OCI-LY1 (cell line): ENCODE measurements around the gene NR2C1.
"Not testable (repeated sequence)": the region's sequence is repeated elsewhere in the genome, so short reads cannot be mapped to it uniquely, and the experiment has no call there.

Source experiments
- H2AFZ ChIP-seq: fragments of 200-600 bp; sonication (generic), shearing (Covaris generic); 2 replicates; pipeline ENCODE4 v1.6.0; 2014; ENCODE audit warnings: antibody characterized with exemption, mild to moderate bottlenecking, low read length
- H3F3A ChIP-seq: fragments of 200-600 bp; sonication (generic), shearing (Covaris generic); 2 replicates; pipeline ENCODE4 v1.6.0; 2014; ENCODE audit warnings: mild to moderate bottlenecking, antibody characterized with exemption, low read length, moderate library complexity; ENCODE audit not compliant: insufficient read depth
- H3K27ac ChIP-seq: fragments of 200-600 bp; sonication (generic); 2 replicates; pipeline ENCODE4 v1.5.1; 2014; ENCODE audit warnings: low read length, mixed run types, mild to moderate bottlenecking, low read depth; ENCODE audit not compliant: poor library complexity, severe bottlenecking
- H3K27me3 ChIP-seq: fragments of 200-600 bp; sonication (generic); 2 replicates; pipeline ENCODE4 v1.6.0; 2014; ENCODE audit warnings: antibody characterized with exemption, mild to moderate bottlenecking, low read length, moderate library complexity; ENCODE audit not compliant: insufficient read depth
- H3K36me3 ChIP-seq: fragments of 200-600 bp; sonication (generic); 2 replicates; pipeline ENCODE4 v1.6.1; 2014; ENCODE audit warnings: mild to moderate bottlenecking, antibody characterized with exemption, low read length, moderate library complexity, mixed read lengths; ENCODE audit not compliant: insufficient read depth
- H3K4me1 ChIP-seq: fragments of 200-600 bp; sonication (generic); 2 replicates; pipeline ENCODE4 v1.5.1; 2014; ENCODE audit warnings: mild to moderate bottlenecking, low read length, moderate library complexity; ENCODE audit not compliant: insufficient read depth, severe bottlenecking
- H3K4me2 ChIP-seq: fragments of 200-600 bp; sonication (generic), shearing (Covaris generic); 2 replicates; pipeline ENCODE4 v1.6.1; 2014; ENCODE audit warnings: low read length
- H3K4me3 ChIP-seq: fragments of 200-600 bp; sonication (generic); 2 replicates; pipeline ENCODE4 v1.5.1; 2014; ENCODE audit warnings: low read length, low read depth, mild to moderate bottlenecking, mixed read lengths; ENCODE audit not compliant: poor library complexity, severe bottlenecking
- H3K79me2 ChIP-seq: fragments of 200-600 bp; shearing (Covaris generic); 2 replicates; pipeline ENCODE4 v1.6.1; 2016; ENCODE audit warnings: mixed run types, low read length, mixed read lengths; ENCODE audit not compliant: insufficient read depth
- H3K9ac ChIP-seq: fragments of 200-600 bp; sonication (generic), shearing (Covaris generic); 2 replicates; pipeline ENCODE4 v1.6.1; 2014; ENCODE audit warnings: mild to moderate bottlenecking, low read length, mixed read lengths
- H3K9me2 ChIP-seq: fragments of 200-600 bp; sonication (generic), shearing (Covaris generic); 2 replicates; pipeline ENCODE4 v1.6.1; 2014; ENCODE audit warnings: low read depth, mild to moderate bottlenecking, low read length, mixed read lengths
- H3K9me3 ChIP-seq: fragments of 200-600 bp; shearing (Covaris generic); 2 replicates; pipeline ENCODE4 v1.6.1; 2014; ENCODE audit warnings: low read length, mixed read lengths
- H4K20me1 ChIP-seq: fragments of 200-600 bp; sonication (generic), shearing (Covaris generic); 2 replicates; pipeline ENCODE4 v1.6.0; 2016; ENCODE audit warnings: mild to moderate bottlenecking, low read length; ENCODE audit not compliant: insufficient read depth
- EZH2 ChIP-seq: fragments of 200-600 bp; sonication (generic), shearing (Covaris generic); IDR thresholded peaks from 2 replicates; pipeline ENCODE4 v1.8.0; 2017; ENCODE audit warnings: borderline replicate concordance, mixed run types, mild to moderate bottlenecking, antibody characterized with exemption, low read length, moderate library complexity, mixed read lengths
- TF ChIP-seq, protein P1 (sequence below): fragments of 200-600 bp; sonication (generic), shearing (Covaris generic); IDR thresholded peaks from 2 replicates; pipeline ENCODE4 v1.5.1; 2017; ENCODE audit warnings: mild to moderate bottlenecking, antibody characterized with exemption, low read length, moderate library complexity, mixed read lengths

The NR2C1 gene

DNA sequence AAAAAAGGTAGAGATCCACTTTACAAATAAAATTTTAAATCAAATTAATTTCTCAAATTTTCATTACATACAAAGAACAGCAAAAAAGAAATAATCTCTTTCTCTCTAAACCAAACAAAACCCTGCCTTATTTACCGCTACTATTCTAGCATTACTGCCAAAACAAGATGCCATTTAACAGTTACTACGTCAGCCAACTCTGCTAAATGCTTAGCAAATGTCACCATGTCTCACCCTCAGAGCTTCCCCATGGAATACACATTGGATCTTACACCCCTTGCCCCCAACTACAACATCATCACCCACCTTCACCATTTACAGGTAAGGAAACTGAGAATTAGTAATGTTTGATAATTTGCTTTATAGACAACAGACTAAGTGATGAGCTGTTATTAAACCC is 23.0 kb upstream of the NR2C1 start:
- Histone ChIP-seq H3K4me2 (no peak overlapping the region), H3K79me2 (no peaks in the 10 kb centered on the region), H3K36me3 (no peaks in the 10 kb centered on the region), H3K9me2 (no peaks in the 10 kb centered on the region), H3K4me3 (no peak overlapping the region), H3F3A (no peaks in the 10 kb centered on the region), H3K9ac (no peak overlapping the region), H3K9me3 (no peaks in the 10 kb centered on the region), H4K20me1 (no peaks in the 10 kb centered on the region), H3K4me1 (no peaks in the 10 kb centered on the region), H3K27me3 (no peaks in the 10 kb centered on the region), H2AFZ (no peak overlapping the region), H3K27ac (no peak overlapping the region)
- no peak for TF ChIP-seq EZH2
- TF ChIP-seq, protein P1, sequence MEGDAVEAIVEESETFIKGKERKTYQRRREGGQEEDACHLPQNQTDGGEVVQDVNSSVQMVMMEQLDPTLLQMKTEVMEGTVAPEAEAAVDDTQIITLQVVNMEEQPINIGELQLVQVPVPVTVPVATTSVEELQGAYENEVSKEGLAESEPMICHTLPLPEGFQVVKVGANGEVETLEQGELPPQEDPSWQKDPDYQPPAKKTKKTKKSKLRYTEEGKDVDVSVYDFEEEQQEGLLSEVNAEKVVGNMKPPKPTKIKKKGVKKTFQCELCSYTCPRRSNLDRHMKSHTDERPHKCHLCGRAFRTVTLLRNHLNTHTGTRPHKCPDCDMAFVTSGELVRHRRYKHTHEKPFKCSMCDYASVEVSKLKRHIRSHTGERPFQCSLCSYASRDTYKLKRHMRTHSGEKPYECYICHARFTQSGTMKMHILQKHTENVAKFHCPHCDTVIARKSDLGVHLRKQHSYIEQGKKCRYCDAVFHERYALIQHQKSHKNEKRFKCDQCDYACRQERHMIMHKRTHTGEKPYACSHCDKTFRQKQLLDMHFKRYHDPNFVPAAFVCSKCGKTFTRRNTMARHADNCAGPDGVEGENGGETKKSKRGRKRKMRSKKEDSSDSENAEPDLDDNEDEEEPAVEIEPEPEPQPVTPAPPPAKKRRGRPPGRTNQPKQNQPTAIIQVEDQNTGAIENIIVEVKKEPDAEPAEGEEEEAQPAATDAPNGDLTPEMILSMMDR, result no peak

DNA sequence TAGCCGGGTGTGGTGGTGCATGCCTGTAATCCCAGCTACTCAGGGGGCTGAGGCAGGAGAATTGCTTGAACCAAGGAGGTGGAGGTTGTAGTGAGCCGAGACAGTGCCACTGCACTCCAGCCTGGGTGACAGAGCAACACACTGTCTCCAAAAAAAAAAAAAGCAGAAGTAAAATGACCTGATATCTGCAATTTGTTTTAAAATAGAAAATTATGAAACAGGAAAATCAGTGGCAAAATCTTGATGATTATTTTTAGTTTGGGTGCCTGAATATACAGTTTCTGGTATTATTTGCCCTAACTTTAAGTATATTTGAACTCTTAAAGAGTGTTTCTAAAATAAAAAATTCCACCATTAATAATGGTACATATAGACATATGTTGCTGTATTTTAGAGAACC is 22.4 kb upstream of the NR2C1 start:
- H3K4me1 ChIP-seq, H3K9me3 ChIP-seq, H3K27me3 ChIP-seq, H4K20me1 ChIP-seq, H3K4me2 ChIP-seq, H3K9me2 ChIP-seq, H3F3A ChIP-seq, H2AFZ ChIP-seq, H3K9ac ChIP-seq, H3K79me2 ChIP-seq, H3K4me3 ChIP-seq, H3K36me3 ChIP-seq, H3K27ac ChIP-seq: not testable (repeated sequence)

DNA sequence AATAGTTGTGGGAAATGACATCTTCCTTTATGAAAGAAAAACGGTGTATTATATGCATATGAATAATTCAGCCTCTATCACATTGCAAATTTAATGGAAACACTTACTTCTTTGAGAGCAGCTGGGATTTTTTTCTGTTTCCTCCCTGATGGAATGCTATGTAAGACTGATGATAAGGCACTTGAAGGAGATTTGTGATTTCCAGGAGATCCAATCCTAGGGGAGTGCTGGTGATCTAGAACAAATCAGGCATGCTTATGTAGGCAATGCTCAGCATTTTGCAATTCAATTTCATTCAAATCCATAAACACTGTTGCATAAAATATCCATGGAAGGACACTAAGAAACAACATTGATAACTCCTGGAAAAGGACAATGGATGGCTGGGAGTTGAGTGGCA is 16.0 kb upstream of the NR2C1 start:
- TF ChIP-seq, protein P1, result no peak
- no peak for TF ChIP-seq EZH2
- Histone ChIP-seq H3K4me3 (no peak overlapping the region), H3K27ac (no peak overlapping the region), H3K4me1 (no peaks in the 10 kb centered on the region), H3K9ac (no peak overlapping the region), H3K27me3 (no peaks in the 10 kb centered on the region), H2AFZ (no peak overlapping the region), H3K4me2 (no peak overlapping the region), H3K79me2 (no peaks in the 10 kb centered on the region), H3F3A (no peaks in the 10 kb centered on the region), H3K9me3 (no peaks in the 10 kb centered on the region), H3K36me3 (no peaks in the 10 kb centered on the region), H3K9me2 (no peaks in the 10 kb centered on the region), H4K20me1 (no peaks in the 10 kb centered on the region)

DNA sequence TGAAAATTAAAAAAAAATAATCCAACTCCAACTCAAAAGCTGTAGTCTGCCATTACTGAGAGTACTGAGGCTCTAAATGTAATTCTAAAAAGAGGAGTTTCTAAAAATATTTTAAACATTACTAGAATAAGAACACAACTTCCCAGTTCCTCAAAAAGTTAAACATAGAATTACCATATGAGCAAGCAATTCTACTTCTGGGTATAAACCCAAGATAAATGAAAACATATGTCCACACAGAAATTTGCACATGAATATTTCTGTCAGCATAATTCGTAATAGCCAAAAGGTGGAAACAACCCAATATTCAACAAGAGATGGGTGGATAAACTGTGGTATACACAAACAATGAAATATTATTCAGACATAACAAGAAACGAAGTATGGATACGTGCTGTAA is 15.0 kb upstream of the NR2C1 start:
- H3K4me1 ChIP-seq, result no peaks in the 10 kb centered on the region
- H4K20me1 ChIP-seq, result no peaks in the 10 kb centered on the region
- no peak overlapping the region for H3K27ac ChIP-seq
- no peak overlapping the region for H3K9ac ChIP-seq
- H3K4me3 ChIP-seq, result no peak overlapping the region
- no peaks in the 10 kb centered on the region for H3K9me3 ChIP-seq
- TF ChIP-seq EZH2, result no peak
- TF ChIP-seq, protein P1, result no peak
- no peak overlapping the region for H3K4me2 ChIP-seq
- no peak overlapping the region for H2AFZ ChIP-seq
- H3K36me3 ChIP-seq, result no peaks in the 10 kb centered on the region
- no peaks in the 10 kb centered on the region for H3K79me2 ChIP-seq
- no peaks in the 10 kb centered on the region for H3K9me2 ChIP-seq
- H3F3A ChIP-seq, result no peaks in the 10 kb centered on the region
- H3K27me3 ChIP-seq, result no peaks in the 10 kb centered on the region
